Jurkat, Clone E6-1 (cell line): ENCODE data around the gene GNPDA1. TPM values are rescaled to one million over a fixed set of nuclear protein-coding genes. Genes with fewer than 3 reads are reported as not detected.
A peak's percentile ranks its signal among the peaks of the same experiment; 100 is the strongest.
"Not testable (repeated sequence)": the region's sequence is repeated elsewhere in the genome, so short reads cannot be mapped to it uniquely, and the experiment has no call there.

Experiments
- DNase-seq: peaks from one replicate; pipeline ENCODE4 v3.0.0-alpha.2; 2011; ENCODE audit warnings: low read depth, low spot score
- H3K4me3 ChIP-seq: 2 replicates; pipeline ENCODE4 v1.5.1; 2011; ENCODE audit warnings: mild to moderate bottlenecking, low read length, control low read depth, moderate library complexity
- polyA plus RNA-seq: library from polyadenylated mRNA; unstranded; fragments of >200 nt; gene quantifications from one replicate; pipeline ENCODE4 v1.2.1, GENCODE V29; 2012; ENCODE audit warnings: missing spikeins; ENCODE audit not compliant: insufficient read length, insufficient read depth

The GNPDA1 gene
- 48.8 TPM for polyA plus RNA-seq

- peak within 1 kb of the TSS; percentile 82 for H3K4me3 ChIP-seq
- DNase-seq = no peak
These were observed at the start of gene GNPDA1 for GRCh38 chr5:142012792-142013388. GNPDA1 (minus strand) TSS chr5:142013027; CDS start chr5:142012035, 992 bp downstream.

DNA sequence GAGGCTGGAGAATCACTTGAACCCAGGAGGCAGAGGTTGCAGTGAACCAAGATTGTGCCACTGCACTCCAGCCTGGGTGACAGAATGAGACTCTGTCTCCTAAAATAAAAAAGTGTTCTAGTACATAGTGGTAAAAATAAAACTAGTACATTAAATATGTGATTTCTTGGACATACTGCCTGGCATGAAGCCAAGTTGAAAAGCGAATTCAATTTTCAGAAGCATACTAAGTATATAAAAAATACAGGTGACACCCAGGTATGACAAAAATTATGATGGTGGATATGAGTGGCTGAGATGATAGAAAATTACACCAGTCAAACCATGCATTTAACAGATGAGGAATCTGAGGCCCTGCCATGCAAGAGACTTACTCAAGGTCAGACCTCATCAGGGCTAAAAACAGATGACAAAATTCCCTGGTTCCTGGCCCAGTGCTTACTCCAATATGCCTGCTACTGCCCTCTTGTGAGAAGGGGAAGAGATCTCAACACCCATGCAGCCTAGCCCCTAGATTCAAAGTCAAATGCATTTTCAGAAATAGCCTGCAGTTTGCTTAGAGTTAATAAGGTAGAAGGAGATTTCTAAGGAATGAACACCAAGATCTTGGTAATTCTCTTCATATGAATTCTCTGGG lies 46.6 kb upstream of the GNPDA1 start:
- H3K4me3 ChIP-seq = no peak overlapping the region
- no peak for DNase-seq

- DNase-seq = no peak
- no peak overlapping the region for H3K4me3 ChIP-seq
These were observed 44.9 kb upstream of the GNPDA1 start for GRCh38 chr5:142057697-142058056.

- DNase-seq = no peak
- H3K4me3 ChIP-seq = no peak overlapping the region
These were observed 44.2 kb upstream of the GNPDA1 start for GRCh38 chr5:142056816-142057696.

DNA sequence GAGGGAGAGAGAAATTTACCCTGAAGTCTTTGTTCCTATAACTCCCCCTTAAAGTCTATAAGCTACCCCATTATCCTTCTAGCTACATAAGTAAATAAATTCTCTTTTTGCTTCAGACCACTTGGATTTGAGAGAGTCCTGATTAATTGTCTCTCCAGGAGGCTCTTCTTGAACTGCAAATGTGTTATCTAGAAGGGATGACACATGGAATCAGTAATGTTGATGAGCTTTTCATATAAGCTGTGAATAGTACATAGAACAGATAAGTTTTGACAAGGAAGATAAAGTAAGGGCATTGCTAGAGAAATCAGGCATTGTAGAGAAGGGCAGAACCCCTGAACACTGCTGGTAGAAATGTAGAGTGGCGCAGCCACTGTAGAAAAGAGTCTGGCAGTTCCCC lies 42.5 kb upstream of the GNPDA1 start:
- DNase-seq = no peak
- H3K4me3 ChIP-seq = no peak overlapping the region

DNA sequence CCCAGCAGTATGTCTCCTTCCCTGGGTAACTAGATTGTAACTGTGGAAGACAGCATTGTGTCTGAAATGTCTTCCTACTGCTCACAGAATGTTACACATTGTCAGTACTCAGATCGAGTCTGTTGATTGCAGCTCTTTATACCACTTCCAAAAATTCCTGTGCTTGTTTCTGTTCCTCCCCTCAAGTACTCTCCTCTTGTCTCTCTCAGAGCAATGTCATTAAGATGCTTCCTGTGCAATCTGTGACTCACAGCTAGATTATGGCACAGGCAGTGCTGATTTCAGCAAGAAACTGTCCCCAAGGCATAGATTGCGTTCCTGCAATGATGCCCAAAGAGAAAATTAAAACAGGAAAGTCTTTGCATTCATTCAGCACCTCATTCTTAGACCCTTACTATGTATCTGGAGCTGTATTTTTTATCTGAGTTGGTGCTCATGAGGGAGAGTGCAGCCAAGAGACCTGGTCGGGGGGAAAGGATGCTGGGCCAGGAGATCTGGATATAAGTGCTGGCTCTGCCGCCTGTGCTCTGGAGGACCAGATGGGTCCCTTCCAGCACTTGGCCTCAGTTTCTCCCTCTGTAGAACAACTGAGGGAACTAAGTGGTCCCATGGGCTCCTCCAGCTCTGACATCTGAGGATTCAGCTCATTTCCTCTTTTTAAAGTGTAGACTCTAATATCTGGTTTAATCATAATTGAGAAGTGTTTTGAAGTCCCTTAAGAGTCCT lies 40.8 kb upstream of the GNPDA1 start:
- H3K4me3 ChIP-seq = no peak overlapping the region
- no peak for DNase-seq

GRCh38 chr5:142052026-142052425 lies 39.2 kb upstream of the GNPDA1 start:
- not testable (repeated sequence) for H3K4me3 ChIP-seq, DNase-seq

DNA sequence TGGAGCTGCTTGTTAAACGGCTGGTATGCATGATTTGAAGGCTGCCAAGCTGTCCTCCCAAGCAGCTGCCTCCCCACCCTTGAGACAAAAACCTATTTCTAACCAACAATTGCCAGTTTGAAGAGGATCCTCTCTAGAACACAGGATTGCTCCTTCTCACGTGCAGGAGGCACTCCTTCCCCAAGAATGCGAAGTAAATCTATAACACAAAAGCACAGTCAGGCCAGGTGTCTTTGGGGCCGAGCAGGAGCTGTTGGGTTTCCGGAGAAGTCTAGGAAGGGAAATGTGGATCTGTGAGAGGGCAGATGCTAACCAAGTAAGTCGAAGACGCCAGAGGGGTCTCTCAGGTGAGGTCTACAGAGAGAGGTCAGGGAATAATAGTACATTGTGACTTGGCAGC lies 35.4 kb upstream of the GNPDA1 start:
- no peak for DNase-seq
- no peak overlapping the region for H3K4me3 ChIP-seq

- H3K4me3 ChIP-seq = no peak overlapping the region
- no peak for DNase-seq
These were observed 33.4 kb upstream of the GNPDA1 start for GRCh38 chr5:142046191-142046590.

DNA sequence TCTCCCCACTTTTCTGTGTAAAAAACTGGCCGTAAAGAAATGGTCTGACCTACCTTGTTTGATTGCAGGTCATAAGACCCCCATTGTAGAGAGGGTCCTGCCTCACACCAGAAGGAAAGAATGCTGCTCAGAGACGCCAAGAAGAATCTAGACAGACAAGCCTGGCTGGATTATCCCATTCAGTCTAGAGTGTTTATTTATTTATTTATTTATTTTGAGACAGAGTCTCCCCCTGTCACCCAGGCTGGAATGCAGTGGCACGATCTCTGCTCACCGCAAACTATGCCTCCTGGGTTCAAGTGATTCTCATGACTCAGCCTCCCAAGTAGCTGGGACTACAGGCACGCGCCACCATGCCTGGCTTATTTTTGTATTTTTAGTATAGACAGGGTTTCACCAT lies 28.1 kb upstream of the GNPDA1 start:
- DNase-seq = not testable (repeated sequence)

DNA sequence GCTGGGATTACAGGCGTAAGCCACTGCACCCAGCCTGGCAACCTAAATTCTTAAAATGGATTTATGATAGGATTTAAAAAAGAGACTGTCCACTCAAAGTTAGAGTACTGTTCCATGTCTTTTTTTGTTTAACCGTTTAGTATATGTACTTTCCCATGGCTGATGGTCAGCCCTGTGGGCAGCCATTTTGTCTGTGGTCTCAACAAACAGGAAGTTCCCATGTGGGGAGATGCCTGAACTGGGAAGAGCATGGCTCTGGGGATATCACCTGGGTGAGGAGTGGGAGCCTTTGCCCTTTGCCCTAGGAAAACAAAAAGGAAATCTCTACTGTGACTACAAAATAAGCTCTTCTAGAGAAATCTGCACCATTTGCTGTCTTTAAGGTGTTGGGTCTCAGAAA lies 27.5 kb upstream of the GNPDA1 start:
- DNase-seq = no peak
- H3K4me3 ChIP-seq = no peak overlapping the region

More for the DNA sequence above, 28.1 kb upstream of the GNPDA1 start:
- not testable (repeated sequence) for H3K4me3 ChIP-seq

DNA sequence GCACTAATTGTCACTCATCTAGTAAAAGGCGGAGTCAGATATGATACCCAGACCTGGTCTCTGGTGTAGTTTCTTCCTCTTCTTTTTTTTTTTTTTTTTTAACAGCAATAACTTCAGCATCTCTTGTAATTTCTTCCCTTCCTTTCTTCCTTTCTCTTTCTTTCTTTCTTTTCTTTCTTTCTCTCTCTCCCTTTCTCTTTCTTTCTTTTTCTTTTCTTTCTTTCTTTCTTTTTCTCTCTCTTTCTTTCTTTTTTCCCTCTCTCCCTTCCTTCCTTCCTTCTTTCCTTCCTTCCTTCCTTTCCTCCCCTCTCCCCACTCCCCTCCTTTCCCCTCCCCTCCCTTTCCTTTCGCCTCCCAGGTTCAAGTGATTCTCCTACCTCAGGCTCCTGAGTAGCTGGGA lies 25.9 kb upstream of the GNPDA1 start:
- DNase-seq = no peak
- H3K4me3 ChIP-seq = no peak overlapping the region

DNA sequence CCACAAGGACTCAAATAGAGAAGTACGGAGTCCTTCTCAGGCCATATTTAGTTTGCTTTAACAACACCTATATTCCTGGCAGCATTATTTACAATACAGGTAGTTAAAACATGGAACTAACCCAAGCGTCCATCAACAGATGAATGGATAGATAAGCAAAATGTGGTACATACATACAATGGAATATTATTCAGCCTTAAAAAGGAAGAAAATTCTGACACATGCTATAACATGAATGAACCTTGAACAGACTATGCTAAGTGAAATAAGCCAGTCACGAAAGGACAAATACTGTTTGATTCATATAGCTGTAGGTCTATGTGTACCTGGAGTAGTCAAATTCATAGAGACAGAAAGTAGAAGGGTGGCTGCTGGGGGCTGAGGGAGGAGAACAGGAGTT lies 24.8 kb upstream of the GNPDA1 start:
- DNase-seq, H3K4me3 ChIP-seq: not testable (repeated sequence)

DNA sequence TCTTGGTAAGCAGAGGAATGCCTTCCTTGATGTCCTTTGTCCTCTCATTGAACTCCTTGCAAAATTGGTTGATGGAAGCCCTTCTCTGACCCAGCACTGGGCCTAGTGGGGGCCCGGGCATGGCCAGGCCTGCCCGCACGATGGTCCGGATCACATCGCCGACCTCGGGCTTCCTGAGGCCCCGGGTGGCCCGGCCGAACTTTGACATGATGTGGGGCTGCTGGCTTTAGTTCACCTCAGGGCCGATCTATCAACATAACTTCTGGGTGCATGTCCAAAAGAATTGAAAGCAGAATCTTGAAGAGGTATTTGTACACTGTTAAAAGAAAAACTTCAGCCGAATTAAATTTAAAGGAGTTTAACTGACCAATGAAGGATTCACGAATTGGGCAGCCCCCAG lies 24.1 kb upstream of the GNPDA1 start:
- H3K4me3 ChIP-seq = no peak overlapping the region
- DNase-seq = no peak

DNA sequence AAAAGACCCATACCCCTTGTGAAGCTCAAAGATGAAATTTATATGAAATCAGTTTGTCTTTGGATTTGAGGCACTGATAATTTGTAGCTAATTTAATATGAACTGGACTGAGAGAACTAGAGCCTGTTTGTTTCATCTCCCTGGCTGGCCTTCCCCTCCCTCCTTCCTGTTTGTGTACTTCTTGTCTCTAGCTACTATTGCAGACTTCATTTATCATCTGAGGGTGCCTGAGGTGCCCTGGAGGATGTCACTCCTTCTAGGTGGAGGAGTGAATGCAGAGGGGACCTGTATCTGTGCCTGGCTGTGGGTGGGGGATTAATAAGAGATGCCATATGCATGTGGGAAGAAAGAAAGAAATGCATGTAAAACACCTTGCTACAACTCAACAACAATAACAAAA lies 22.2 kb upstream of the GNPDA1 start:
- no peak for DNase-seq
- H3K4me3 ChIP-seq = no peak overlapping the region

DNA sequence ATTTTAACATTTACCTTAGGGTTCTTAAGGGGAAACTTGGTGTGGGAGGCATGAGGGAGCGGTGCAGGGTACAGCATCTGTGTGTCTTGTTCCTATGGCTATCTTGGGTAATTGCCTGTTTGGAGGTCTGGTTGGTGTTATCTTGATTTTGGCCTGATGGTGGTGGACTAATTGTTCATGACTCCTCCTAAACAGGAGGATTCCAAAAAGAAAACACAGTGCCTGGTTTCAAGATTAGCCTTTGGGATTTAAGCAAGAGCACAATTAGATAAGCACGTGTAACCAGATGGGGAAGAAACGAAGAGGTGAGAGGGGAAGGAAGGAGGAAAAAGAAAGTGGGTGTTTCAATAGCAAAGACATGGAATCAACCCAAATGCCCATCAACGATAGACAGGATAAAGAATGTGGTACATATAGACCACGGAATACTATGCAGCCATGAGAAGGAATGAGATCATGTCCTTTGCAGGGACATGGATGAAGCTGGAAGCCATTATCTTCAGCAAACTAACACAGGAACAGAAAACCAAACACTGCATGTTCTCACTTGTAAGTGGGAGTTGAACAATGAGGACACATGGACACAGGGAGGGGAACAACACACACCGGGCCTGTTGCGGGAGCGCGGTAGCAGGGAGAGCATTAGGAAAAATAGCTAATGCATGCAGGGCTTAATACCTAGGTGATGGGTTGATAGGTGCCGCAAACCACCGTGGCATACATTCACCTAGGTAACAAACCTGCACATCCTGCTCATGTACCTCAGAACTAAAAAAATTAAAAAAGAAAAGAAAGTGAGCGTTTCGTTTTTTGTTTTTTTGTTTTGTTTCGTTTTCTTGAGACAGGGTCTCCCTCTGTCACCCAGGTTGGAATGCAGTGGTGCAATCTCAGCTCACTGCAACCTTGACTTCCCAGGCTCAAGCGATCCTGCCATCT lies 21.1 kb upstream of the GNPDA1 start:
- H3K4me3 ChIP-seq, DNase-seq: not testable (repeated sequence)

- DNase-seq = no peak
- H3K4me3 ChIP-seq = no peak overlapping the region
These were observed 20.2 kb upstream of the GNPDA1 start for GRCh38 chr5:142032747-142033631.

GRCh38 chr5:142032150-142032549 lies 19.3 kb upstream of the GNPDA1 start:
- DNase-seq = no peak
- no peak overlapping the region for H3K4me3 ChIP-seq
